ENCODE results near the gene DNASE1L1.

GRCh38 chrX:154384284-154384892 lies 24.7 kb downstream of the DNASE1L1 start:
- TF ChIP-seq POLR2AphosphoS5 (IDR thresholded peaks at IDR 0.05; ENCODE audit: low read depth, low read length) (no peak), TAF1 (IDR thresholded peaks at IDR 0.05; ENCODE audit: borderline replicate concordance, insufficient read depth, low read length) (no peak), SIN3A (IDR thresholded peaks at IDR 0.05; ENCODE audit: borderline replicate concordance, insufficient read depth, low read length) (no peak), FOXP2 (optimal IDR thresholded peaks at IDR 0.05; ENCODE audit: borderline replicate concordance, extremely low read depth, extremely low read length, insufficient read depth) (no peak)
- TF ChIP-seq, protein P1, sequence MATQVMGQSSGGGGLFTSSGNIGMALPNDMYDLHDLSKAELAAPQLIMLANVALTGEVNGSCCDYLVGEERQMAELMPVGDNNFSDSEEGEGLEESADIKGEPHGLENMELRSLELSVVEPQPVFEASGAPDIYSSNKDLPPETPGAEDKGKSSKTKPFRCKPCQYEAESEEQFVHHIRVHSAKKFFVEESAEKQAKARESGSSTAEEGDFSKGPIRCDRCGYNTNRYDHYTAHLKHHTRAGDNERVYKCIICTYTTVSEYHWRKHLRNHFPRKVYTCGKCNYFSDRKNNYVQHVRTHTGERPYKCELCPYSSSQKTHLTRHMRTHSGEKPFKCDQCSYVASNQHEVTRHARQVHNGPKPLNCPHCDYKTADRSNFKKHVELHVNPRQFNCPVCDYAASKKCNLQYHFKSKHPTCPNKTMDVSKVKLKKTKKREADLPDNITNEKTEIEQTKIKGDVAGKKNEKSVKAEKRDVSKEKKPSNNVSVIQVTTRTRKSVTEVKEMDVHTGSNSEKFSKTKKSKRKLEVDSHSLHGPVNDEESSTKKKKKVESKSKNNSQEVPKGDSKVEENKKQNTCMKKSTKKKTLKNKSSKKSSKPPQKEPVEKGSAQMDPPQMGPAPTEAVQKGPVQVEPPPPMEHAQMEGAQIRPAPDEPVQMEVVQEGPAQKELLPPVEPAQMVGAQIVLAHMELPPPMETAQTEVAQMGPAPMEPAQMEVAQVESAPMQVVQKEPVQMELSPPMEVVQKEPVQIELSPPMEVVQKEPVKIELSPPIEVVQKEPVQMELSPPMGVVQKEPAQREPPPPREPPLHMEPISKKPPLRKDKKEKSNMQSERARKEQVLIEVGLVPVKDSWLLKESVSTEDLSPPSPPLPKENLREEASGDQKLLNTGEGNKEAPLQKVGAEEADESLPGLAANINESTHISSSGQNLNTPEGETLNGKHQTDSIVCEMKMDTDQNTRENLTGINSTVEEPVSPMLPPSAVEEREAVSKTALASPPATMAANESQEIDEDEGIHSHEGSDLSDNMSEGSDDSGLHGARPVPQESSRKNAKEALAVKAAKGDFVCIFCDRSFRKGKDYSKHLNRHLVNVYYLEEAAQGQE (IDR thresholded peaks at IDR 0.05; ENCODE audit: insufficient read depth in 1 of 2, low read depth in 2 of 2, low read length in 2 of 2) = no peak

Measured in PFSK-1 (cell line).